Measurements from ENCODE around the gene GMDS. TPM values are rescaled to one million over a fixed set of nuclear protein-coding genes. Genes with fewer than 3 reads are reported as not detected.

Gene GMDS
- total RNA-seq, 1 donor from 2014 or later, result 18.1 TPM

DNA sequence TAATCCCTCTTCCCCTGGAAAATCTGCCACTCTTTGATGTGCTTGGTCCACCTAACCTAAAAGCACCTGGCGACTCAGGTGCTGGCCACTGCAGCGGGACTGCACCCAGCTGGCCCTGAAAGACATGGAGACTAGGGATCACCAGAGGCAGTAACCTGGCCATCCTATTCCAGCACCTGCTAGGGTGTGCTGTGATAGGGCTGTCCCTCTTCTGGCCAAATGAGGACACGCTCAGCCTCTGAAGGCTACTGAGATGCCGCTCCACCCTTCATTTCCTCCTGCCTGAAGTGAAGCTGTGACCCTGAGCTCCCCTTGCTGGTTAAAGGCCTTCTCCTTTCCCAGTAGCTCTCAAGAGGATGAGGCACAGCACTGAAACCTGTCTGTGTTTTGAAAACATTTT, 611.3 kb downstream of the GMDS start:
- DNase-seq (ENCODE audit: low read depth, low spot score), result no peak

DNA sequence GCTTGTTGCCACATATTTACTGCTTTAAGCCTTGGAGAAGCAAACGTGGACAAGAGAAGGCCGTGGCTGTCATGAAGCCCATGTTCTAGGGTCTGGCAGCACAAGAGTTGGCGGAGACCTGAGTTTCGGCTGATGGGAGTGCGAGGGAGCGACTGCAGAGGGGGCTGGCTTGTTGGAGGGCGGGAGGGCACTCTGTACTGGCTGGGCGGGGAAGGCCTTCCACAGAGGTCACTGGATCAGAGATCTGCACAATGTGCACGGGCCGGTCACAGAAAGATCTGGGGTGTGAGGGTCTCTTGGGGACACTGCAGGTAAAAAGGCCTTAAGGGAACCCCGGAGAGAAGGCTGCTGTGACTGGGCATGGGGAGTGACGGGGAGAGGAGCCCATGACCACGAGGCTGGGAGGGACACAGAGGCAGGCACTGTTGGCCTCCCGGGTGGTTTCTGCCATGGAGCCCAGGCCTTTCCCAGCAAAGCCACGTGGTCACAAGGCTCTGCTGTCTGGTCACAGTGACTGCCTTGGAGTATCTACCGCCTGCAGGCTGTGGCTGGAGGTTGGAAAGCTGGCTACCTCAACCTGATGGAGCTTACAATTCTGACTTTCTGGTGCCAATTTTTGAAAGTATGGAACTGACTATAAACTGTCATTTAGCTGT, 611.9 kb downstream of the GMDS start:
- no peak for DNase-seq (ENCODE audit: low read depth, low spot score)

DNA sequence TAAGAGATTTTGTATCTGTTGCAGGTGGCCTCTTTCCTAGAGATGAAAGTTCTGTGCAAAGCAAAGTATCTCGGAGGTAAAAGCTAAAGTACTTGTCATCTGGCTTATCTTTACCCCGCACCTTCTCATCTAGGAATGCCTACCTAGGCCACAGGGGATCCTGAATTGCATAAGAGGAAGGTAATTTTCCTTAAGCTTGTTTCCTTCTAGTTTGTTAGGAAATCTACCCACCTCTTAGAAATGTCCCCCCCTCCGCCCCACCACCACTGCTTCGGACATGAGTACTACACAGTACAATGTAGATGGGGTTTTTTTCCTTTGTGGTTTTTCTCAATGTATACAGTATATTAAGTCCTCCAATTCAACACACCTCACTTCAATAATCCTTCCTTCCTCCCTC, 614.2 kb downstream of the GMDS start:
- DNase-seq (ENCODE audit: low read depth, low spot score), result no peak

DNA sequence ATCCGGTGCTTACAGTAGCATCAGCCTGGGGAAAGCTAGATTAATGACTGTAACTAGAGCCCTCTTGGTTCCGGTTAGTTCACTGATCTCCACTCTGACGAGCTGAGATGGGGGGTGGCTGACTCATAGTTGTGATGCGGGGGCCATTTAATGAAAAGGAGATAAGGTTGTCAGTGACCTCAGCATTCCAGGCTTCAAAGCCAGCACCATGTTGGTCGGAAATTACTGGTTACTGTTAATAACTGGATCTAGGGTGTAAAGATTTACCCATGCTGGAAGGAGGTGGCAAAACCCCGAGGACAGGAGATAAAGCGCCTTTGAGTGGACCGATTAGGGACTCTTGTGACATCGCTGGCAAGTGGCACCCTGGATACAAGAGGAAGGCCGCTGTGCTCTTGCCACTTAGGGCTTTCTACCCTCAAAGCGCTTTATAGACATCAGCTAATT, 614.6 kb downstream of the GMDS start:
- no peak for DNase-seq (ENCODE audit: low read depth, low spot score)

DNA sequence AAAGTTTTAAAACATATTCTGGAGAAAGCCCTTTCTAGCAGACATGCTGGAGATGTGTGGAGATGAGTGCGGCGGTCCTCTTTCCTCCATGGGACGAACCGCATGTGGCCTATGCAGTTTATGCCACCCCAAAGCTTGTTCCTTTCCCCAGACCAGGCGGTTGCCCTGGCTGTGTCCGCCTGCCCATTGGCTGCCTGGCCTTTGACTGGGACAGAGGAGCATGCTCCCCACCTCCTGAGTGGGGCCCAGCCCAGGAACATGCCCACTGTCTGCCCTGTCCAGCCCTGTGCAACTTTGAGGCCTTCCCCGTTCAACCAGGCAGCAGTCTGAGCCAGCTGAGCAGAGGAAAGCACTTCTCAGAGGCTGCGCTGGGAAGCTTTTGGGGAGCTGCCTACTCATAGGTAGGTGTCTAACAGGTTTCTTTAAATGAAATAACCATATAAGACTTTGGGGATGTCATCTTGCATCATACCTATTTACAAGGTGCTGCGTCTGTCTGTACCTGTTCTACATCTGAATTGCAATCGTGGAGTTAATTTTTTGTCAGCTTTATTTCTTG, 615.1 kb downstream of the GMDS start:
- DNase-seq (ENCODE audit: low read depth, low spot score), result no peak

DNA sequence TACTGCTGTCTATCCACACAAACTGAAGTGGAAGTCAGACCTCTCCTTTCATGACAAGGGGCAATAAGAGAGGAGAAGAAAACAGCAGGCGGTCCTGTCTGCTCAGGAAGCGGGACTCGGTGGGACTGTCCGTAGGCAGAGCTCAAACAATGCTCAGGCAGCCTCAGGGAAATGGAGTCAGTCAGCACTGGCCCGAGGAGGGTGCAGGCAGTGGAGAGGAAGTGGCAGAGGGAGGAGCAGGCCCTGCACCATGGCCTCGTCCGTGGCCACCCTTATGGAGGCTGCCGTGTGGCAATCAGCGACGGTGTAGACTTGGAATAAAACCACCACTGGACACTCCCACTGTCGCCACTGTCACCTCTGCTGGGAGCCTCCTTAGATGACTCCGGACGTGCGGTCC, 616.1 kb downstream of the GMDS start:
- DNase-seq (ENCODE audit: low read depth, low spot score), result no peak

DNA sequence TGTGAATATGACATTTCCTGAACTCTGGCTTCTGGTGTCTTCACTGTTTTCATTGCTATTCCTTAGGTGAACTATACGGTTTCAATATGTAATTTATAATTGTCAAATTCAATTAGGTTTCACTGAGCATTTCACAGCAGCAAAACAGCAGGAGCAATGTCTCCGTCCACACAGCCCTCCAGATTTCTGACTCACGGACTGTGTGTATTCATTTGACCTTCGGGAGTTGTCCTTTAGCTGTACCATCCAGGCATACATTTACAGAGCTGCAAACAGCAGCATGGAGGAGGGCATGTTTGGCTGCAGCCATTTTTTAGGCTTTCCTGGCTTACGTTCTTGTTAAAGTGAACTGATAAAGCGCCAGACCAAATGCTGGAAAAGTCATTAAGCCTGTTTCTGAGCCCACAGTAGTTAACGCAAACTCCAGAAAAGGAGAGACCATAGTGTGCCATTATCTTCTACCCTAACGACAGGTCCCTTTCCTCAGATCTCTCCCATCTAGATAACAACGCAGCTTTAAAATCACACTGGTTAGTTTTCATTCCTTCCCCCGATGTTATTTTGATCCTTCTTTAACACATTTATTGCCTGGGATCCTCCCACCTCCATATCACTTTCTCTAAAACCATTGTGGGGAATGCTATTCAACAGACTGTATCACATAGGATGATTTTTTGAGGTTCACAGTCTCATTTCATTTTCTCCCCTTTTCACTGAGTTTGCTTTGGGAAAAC, 617.4 kb downstream of the GMDS start:
- no peak for DNase-seq (ENCODE audit: low read depth, low spot score)

DNA sequence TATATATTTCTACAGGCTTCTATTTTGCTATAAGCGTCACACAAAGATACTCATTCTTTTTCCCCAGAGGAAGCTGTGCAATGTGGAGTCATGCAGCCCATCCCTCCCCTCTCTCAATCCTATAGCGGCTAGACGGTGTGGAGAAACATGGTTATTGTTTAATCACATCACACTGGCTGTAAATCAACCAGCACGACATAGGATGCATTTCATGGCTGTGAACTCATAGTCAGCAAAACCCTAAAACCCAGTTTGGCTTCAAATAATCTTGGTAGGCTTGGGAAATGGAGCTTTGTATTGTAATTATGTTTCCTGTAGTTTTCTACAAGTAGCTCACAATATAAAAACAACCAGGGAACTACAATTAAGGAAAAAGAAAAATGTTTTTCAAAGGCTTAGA, 618.9 kb downstream of the GMDS start:
- no peak for DNase-seq (ENCODE audit: low read depth, low spot score)

DNA sequence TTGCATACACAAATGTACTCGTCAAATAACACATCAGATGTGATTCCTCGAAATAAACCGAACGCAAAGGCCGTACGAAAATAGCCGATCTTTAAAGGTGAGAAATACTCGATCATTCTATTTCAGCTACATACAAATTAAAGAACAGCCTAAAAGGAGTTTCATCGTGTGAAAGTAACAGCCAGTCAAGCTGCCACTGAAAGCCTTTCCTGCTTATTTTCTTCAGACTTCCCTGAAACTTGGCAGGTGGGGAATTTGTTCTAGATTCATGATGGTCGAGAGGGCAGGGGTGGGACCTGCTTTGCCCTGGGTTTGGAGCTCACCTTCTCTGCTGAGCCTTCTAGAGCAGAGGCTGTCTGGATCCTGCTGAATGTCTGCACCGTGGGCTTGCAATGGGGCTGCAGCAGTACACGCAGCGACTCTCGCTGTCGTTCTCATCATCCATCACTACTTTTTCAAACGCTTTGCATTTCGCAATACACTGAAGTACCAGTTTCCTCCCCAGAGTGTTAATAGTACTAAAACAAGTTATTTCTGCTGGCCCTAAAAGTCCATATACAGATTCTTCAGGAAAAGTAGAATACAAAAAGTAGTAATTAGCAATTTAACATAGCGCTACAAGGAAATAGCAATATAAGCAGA, 619.5 kb downstream of the GMDS start:
- DNase-seq (ENCODE audit: low read depth, low spot score), result no peak

DNA sequence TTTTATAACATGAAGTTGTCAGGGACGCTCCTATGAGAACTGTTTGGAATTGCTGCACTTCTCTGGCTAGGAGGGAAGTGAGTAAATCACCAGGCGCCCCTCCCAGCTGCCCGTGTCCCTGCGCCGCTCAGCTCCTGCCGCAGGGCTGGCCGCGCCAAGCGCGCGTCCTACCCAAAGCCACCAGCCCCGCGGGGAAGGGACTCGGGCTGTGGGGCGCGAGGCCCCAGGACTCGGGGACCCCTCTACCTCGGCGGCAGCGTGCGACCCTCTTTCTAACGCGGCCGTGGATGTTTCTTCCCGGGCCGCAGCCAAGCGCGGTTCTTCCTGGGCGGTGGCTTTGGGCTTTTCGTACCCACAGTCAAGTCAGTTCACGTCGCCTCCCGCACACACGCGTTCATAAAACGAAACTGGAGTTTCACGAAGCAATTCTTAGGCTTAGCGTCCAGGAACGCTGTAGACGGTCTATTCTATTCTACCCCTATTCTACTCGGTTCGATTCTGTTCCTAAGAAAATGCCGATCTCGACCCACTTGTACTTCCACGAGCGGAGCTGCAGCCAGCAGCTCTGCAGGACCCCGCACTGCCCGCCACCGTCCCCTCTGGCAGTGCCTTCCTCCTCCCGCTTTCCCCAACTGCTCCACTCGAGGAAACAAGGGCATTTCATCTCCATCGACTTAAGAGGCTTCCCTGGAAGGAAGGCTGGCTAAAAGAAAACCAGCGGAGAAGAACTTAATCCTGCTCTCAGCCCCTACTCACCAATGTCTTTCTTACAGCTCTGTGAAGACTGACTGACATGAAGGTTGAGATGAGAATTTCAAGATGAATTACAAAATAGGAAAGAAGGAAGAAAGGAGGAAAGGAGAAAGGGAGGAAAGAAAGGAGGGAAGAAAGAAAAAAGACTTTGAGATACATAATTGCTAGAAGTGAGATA, 620.3 kb downstream of the GMDS start:
- no peak for DNase-seq (ENCODE audit: low read depth, low spot score)

DNA sequence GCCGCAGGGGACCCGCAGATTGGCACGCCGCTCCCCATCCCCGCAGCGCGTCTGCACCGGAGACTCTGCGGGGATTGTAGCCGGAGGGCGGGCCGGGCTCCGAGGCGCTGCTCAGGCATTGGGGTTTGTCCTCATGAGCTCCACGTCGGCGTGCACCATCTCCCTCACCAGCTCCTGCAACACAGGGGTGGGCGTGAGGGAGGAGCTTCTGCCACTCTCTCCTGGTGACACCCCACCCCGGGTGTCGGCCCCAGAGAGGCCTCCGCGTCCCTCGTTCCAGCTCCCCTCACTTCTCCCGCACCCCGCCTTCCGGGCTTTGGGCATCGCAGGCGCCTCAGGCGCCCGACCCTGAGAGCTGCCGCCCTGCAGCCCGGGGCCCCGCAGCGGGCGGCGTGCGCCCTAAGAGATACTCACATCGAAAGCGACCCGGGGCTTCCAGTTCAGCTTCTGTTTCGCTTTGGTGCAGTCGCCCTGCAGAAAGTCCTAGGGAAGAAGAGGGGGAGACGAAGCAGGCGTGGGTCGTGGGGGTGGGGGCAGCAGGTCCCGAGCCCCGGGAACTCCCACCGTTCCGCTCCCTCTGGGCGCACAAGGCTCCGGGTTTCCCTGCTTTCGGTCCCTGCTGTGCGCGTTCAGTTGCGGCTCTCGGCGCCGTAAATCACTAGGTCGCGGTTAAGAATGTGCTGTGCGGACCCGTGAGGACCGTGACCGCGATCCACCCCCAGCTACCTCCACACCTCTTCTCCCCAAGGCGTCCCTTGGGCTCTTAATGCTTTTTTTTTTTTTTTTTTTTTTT, 621.2 kb downstream of the GMDS start:
- DNase-seq (ENCODE audit: low read depth, low spot score), result no peak

DNA sequence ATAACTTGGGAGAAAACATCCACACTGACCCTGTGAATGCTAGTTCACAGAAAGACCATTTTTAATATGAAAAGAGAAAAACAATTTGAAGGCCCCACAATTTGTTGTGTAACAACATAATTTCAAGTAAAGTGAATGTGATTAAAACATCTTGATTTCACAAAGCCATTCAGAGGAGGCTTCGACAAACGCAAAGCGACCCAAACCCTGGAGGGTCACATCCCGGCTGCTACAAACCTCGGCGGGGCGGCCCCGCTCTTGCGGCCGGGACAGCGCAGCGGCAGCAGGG, 621.7 kb downstream of the GMDS start:
- no peak for DNase-seq (ENCODE audit: low read depth, low spot score)

DNA sequence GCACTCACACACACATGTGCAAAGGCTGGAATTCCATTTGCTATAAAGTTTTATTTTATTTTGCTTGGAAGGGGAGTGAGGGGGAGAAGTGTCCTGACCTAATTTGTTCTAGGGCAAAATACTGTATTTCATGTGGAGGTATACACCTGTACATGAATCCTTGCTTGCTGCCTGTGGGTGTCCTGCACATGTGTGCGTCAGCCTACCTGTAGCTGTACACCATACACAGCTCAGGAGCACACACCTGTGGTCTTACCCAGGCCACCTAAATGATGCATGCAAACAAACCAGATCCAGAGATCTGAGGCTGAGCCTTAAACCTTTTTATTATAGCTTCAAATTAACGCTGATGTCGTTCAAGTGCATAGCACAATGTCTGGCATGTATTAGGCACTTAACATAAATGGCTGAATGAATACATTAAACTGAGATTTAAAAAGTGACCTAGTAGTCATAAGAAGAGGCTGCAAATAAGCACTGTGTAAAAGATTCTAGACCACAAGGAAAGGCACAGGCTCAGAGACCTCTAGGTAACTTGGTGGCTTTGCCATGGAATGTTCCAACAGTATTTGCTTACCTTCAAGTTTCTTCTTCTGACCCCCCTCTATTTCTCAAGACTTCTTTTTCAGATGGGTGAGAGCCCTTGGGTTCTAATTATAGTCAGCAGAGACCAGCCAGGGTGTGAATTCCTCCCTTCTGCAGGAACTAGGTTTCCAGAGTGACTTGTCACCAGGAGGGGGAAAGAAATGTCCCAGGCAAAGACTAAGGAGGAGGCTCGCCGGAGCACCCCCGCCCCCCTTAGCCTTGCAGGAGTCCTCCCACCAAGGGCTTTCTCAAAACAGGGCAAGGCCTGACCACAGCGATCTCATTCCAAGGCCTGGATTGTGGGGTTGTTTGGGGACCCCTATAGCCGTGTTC, 622.3 kb downstream of the GMDS start:
- no peak for DNase-seq (ENCODE audit: low read depth, low spot score)

DNA sequence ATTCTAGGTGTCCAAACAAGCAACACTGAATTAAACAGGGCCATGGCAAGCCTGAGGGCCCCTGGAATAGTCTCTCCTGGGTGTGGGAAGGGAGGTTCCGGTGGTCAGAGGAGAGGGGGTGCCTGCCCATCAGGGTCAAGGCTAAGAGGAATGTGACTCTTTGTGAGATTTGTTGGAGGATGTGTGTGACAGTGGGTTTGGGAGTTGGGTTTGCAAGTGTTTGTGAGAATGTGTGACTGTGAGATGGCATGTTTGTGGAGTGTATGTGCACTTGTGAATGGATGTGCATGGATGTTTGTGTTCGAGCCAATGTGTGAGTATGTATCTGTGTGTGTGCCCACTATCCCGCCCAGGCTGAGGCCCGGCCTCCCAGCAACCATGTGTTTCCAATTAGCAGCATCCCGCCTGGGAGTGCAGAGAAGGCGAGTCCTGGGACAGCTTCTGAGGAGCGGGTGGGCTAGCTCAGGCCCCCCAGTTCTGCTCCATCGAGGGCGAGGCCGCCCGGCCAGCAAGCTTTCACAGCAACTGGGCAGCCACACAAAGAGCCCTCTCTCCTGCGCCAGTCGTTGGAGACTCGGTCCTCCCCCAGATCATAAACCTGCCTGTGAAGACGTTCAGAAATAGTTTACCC, 623.1 kb downstream of the GMDS start:
- no peak for DNase-seq (ENCODE audit: low read depth, low spot score)

DNA sequence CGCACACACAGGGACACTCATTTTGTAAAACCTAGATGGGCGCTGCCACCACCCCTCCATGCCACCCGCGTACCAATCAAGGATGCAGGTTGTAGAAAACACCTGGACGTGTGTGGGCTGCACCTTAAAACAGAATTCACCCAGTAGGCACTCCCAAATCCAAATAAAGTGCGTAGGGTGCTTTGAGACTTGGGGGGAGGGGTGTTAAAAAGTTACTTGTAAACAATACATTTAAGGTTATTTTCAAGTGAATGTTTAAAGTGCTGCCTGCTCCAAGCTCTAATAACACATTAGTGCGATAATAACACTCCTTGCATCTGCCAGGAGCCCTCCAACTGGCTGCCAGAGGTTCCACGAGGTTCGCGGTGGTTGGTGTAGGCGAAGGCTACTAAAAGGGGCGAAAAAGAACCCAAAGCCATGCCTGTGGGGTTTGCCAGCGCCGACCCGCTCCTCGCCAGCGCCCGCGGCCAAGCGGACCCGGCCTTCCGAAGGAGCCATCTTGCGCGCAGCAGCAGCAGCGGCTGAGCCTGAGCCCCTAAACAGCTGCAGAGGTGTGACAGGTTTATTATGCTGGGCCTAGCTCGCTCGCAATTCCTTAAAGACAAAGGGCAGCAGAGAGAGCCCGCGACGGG, 624.2 kb downstream of the GMDS start:
- DNase-seq (ENCODE audit: low read depth, low spot score), result no peak

DNA sequence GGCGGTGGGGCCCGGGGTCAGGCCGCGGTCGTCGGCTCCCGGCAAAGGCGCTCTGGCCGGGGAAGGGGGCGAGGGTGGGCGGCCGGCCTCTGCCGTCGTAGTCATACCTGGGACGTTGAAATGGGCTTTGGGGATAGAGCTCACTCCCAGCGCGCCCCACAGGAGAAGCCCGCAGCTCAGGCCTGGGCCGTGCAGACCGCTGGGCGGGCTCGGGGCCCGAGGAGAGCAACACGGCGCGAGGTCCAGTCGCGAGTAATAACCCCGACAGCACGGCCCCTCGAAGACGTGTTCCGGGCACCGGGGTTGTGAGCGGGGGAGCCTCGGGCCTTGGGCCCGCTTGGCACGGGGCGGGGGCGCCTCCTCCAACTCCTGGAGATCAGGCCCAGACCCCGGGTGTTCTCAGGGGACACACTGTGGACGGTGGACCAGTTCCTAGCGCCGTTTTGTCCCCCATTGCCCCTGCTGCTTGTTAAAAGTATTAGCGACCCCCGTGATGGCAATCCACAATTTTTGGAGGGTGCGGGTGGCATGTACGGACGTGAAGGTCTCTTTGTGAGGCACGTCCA, 624.8 kb downstream of the GMDS start:
- no peak for DNase-seq (ENCODE audit: low read depth, low spot score)

DNA sequence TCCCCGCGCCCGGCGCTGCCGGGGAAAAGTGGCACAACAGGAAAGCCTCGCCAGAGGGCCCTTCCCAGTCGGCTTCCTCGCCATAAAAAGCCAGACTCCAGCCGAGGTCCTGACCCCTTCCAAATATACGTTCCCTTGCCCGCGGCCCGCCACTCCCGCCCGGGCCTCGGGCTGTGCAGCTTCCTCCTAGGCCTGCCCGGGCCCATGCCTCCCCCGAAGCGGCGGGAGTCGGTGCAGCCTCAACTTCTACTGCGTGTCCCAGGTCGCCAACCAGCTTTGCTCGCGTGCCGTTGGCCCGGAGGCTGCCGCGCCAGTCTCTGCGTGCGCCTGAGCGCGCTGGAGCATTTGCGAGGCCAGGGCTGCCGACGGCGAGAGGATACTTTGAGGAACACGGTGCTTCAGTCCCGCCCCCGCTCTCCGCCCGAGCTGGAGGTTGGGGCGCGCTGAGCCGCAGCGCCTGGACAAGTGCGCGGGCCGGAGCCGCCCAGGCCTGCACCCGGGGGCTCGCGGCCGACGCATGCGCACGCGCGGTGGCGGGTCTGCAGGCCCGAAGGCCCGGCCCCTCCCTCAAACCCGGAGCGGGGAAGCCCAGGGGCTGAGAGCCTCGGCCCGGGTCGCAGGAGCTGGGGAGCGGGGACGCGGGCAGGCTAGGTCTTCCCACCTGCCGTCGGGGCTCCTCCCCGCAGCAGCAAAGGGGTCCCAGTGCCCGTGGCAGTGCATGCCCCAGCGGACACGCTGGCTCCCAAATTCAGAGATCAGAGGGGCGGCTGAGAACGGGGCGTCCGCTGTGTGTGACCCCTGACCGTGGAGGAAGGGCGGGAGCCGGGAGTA, 625.5 kb downstream of the GMDS start:
- no peak for DNase-seq (ENCODE audit: low read depth, low spot score)
